DND-41 (cell line): ENCODE results near the gene AASDHPPT.

Source experiments
- EZH2 ChIP-seq: IDR thresholded peaks from 3 replicates; pipeline ENCODE4 v1.6.1; 2012; ENCODE audit warnings: borderline replicate concordance, low read depth, mild to moderate bottlenecking, moderate library complexity, low read length, inconsistent platforms; ENCODE audit not compliant: severe bottlenecking
- TF ChIP-seq, protein P1 (sequence below): IDR thresholded peaks from 2 replicates; pipeline ENCODE4 v1.5.1; 2012; ENCODE audit warnings: borderline replicate concordance, low read length, moderate library complexity, mild to moderate bottlenecking; ENCODE audit not compliant: poor library complexity, severe bottlenecking; ENCODE audit errors: extremely low read depth

DNA sequence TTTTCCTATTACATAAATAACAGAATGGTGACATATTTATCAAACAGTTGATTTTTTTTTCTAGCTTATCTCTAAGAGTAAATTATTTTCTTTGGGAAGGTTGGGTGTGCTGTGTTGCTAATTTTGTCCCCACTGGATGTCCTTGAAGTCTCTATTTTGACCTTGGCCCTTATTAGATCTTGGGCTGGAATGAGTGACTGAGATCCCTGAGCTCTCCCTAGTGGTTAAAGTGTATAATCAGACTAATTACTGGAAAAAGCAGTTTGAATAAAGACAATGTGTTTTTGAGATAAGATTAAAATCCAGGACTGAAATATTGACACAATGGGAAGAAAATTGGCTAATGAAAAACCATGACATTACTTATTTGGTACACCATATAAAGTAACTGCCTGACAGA, 56.1 kb downstream of the AASDHPPT start:
- TF ChIP-seq, protein P1, sequence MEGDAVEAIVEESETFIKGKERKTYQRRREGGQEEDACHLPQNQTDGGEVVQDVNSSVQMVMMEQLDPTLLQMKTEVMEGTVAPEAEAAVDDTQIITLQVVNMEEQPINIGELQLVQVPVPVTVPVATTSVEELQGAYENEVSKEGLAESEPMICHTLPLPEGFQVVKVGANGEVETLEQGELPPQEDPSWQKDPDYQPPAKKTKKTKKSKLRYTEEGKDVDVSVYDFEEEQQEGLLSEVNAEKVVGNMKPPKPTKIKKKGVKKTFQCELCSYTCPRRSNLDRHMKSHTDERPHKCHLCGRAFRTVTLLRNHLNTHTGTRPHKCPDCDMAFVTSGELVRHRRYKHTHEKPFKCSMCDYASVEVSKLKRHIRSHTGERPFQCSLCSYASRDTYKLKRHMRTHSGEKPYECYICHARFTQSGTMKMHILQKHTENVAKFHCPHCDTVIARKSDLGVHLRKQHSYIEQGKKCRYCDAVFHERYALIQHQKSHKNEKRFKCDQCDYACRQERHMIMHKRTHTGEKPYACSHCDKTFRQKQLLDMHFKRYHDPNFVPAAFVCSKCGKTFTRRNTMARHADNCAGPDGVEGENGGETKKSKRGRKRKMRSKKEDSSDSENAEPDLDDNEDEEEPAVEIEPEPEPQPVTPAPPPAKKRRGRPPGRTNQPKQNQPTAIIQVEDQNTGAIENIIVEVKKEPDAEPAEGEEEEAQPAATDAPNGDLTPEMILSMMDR: peak; percentile 25
- TF ChIP-seq EZH2: no peak
